ENCODE results near the gene AASDHPPT.
A peak's percentile ranks its signal among the peaks of the same experiment; 100 is the strongest.

The AASDHPPT gene

DNA sequence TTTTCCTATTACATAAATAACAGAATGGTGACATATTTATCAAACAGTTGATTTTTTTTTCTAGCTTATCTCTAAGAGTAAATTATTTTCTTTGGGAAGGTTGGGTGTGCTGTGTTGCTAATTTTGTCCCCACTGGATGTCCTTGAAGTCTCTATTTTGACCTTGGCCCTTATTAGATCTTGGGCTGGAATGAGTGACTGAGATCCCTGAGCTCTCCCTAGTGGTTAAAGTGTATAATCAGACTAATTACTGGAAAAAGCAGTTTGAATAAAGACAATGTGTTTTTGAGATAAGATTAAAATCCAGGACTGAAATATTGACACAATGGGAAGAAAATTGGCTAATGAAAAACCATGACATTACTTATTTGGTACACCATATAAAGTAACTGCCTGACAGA is 56.1 kb downstream of the AASDHPPT start:
- POLR2A ChIA-PET = interaction anchor here (0.6 to 1.3 kb wide), 2 partner anchors 56 to 748 kb away, joined by 3 read pairs; partner anchors contain the start of genes AASDHPPT and KBTBD3
- CTCF ChIA-PET = interaction anchor here (0.6 to 2.1 kb wide), 13 partner anchors 9 to 904 kb away, joined by 3 to 12 read pairs (median 4); partner anchors contain the start of genes AASDHPPT and KBTBD3

DNA sequence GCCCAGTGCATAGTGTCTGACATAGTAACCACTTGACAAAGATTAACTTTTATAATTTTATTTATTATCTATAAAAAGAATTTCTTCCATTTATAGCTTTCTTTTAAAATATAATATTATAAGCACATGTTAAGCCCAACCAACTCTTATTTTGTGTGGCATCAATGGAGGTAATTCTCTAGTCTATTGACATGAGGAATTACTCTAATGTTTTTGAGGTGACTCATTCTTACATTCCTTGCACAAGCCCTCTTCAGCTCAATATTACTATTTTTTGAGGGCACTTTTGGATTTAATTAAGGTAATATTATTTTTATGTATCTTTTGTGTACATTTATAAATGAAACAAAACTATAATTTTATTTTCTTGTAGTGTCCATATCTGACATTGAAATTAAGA is 59.6 kb downstream of the AASDHPPT start:
- H3K4me3 ChIP-seq (ENCODE audit: low read depth, low read length) = no peak overlapping the region
- CTCF ChIA-PET = interaction anchor here (1.2 kb wide), 1 partner anchor 44 kb away, joined by 3 read pairs; no protein-coding TSS in a partner anchor
- POLR2A ChIA-PET = no interaction called here

More for the DNA sequence above, 56.1 kb downstream of the AASDHPPT start:
- Histone ChIP-seq H3K9me3 (ENCODE audit: control insufficient read depth, insufficient read depth, low read depth, low read length) (no peaks in the 10 kb centered on the region), H3K4me3 (ENCODE audit: low read depth, low read length) (no peak overlapping the region), H3K4me1 (ENCODE audit: control insufficient read depth, insufficient read depth, low read length) (no peaks in the 10 kb centered on the region), H3K36me3 (ENCODE audit: control insufficient read depth in 2 of 2, insufficient read depth in 1 of 2, low read length in 2 of 2) (no peaks in the 10 kb centered on the region), H3K27ac (ENCODE audit: extremely low read depth, low read depth, low read length) (no peak overlapping the region)
- TF ChIP-seq, protein P1, sequence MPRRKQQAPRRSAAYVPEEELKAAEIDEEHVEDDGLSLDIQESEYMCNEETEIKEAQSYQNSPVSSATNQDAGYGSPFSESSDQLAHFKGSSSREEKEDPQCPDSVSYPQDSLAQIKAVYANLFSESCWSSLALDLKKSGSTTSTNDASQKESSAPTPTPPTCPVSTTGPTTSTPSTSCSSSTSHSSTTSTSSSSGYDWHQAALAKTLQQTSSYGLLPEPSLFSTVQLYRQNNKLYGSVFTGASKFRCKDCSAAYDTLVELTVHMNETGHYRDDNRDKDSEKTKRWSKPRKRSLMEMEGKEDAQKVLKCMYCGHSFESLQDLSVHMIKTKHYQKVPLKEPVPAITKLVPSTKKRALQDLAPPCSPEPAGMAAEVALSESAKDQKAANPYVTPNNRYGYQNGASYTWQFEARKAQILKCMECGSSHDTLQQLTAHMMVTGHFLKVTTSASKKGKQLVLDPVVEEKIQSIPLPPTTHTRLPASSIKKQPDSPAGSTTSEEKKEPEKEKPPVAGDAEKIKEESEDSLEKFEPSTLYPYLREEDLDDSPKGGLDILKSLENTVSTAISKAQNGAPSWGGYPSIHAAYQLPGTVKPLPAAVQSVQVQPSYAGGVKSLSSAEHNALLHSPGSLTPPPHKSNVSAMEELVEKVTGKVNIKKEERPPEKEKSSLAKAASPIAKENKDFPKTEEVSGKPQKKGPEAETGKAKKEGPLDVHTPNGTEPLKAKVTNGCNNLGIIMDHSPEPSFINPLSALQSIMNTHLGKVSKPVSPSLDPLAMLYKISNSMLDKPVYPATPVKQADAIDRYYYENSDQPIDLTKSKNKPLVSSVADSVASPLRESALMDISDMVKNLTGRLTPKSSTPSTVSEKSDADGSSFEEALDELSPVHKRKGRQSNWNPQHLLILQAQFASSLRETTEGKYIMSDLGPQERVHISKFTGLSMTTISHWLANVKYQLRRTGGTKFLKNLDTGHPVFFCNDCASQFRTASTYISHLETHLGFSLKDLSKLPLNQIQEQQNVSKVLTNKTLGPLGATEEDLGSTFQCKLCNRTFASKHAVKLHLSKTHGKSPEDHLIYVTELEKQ (tag by site-specific recombination; IDR thresholded peaks at IDR 0.05; ENCODE audit: borderline replicate concordance) = no peak
- TF ChIP-seq ZNF10 (tag by site-specific recombination; IDR thresholded peaks at IDR 0.05) (no peak), MZF1 (tag by site-specific recombination; IDR thresholded peaks at IDR 0.05; ENCODE audit: borderline replicate concordance) (no peak), GLI2 (tag by site-specific recombination; IDR thresholded peaks at IDR 0.05; ENCODE audit: borderline replicate concordance, low read depth) (no peak), ZNF654 (tag by site-specific recombination; IDR thresholded peaks at IDR 0.05; ENCODE audit: low read depth) (peak; percentile 26)
- TF ChIP-seq, protein P2, sequence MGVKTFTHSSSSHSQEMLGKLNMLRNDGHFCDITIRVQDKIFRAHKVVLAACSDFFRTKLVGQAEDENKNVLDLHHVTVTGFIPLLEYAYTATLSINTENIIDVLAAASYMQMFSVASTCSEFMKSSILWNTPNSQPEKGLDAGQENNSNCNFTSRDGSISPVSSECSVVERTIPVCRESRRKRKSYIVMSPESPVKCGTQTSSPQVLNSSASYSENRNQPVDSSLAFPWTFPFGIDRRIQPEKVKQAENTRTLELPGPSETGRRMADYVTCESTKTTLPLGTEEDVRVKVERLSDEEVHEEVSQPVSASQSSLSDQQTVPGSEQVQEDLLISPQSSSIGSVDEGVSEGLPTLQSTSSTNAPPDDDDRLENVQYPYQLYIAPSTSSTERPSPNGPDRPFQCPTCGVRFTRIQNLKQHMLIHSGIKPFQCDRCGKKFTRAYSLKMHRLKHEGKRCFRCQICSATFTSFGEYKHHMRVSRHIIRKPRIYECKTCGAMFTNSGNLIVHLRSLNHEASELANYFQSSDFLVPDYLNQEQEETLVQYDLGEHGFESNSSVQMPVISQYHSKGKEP (tag by site-specific recombination; IDR thresholded peaks at IDR 0.05) = no peak

More for the DNA sequence above, 59.6 kb downstream of the AASDHPPT start:
- Histone ChIP-seq H3K9me3 (ENCODE audit: control insufficient read depth, insufficient read depth, low read depth, low read length) (no peaks in the 10 kb centered on the region), H3K27ac (ENCODE audit: extremely low read depth, low read depth, low read length) (no peak overlapping the region), H3K4me1 (ENCODE audit: control insufficient read depth, insufficient read depth, low read length) (no peaks in the 10 kb centered on the region), H3K36me3 (ENCODE audit: control insufficient read depth in 2 of 2, insufficient read depth in 1 of 2, low read length in 2 of 2) (no peaks in the 10 kb centered on the region)
- TF ChIP-seq, protein P1 (tag by site-specific recombination; IDR thresholded peaks at IDR 0.05; ENCODE audit: borderline replicate concordance) = no peak
- TF ChIP-seq ZNF549 (tag by site-specific recombination; IDR thresholded peaks at IDR 0.05) = no peak
- TF ChIP-seq ZNF302 (tag by site-specific recombination; IDR thresholded peaks at IDR 0.05; ENCODE audit: low read depth) = no peak
- TF ChIP-seq ZFHX2 (tag by site-specific recombination; conservative IDR thresholded peaks at IDR 0.05) = no peak
- no peak for TF ChIP-seq ZNF324 (tag by site-specific recombination; IDR thresholded peaks at IDR 0.05)
- no peak for TF ChIP-seq ZNF510 (tag by site-specific recombination; IDR thresholded peaks at IDR 0.05; ENCODE audit: insufficient replicate concordance)
- TF ChIP-seq, protein P3, sequence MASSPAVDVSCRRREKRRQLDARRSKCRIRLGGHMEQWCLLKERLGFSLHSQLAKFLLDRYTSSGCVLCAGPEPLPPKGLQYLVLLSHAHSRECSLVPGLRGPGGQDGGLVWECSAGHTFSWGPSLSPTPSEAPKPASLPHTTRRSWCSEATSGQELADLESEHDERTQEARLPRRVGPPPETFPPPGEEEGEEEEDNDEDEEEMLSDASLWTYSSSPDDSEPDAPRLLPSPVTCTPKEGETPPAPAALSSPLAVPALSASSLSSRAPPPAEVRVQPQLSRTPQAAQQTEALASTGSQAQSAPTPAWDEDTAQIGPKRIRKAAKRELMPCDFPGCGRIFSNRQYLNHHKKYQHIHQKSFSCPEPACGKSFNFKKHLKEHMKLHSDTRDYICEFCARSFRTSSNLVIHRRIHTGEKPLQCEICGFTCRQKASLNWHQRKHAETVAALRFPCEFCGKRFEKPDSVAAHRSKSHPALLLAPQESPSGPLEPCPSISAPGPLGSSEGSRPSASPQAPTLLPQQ (tag by site-specific recombination; IDR thresholded peaks at IDR 0.05) = no peak
- TF ChIP-seq ZNF600 (tag by site-specific recombination; IDR thresholded peaks at IDR 0.05) = no peak
- no peak for TF ChIP-seq ZSCAN30 (tag by site-specific recombination; IDR thresholded peaks at IDR 0.05)
